OCI-LY7 (cell line): ENCODE results near the gene GAB1.

Source experiments
- CTCF ChIP-seq: fragments of 200-600 bp; sonication (generic); conservative IDR thresholded peaks from 2 replicates; pipeline ENCODE4 v1.5.1; 2014; ENCODE audit warnings: mild to moderate bottlenecking, antibody characterized with exemption, low read length, moderate library complexity, mixed read lengths
- EZH2phosphoT487 ChIP-seq: fragments of 200-600 bp; sonication (generic); IDR thresholded peaks from 2 replicates; pipeline ENCODE4 v1.6.1; 2018; ENCODE audit warnings: low read depth, borderline replicate concordance, mild to moderate bottlenecking, mixed run types, antibody characterized with exemption, low read length, moderate library complexity, mixed read lengths

- TF ChIP-seq CTCF (no peak), EZH2phosphoT487 (no peak)
Observed at GRCh38 chr4:143514901-143515300, 178.2 kb downstream of the GAB1 start.
